ENCODE data around the gene CDH23. TPM values are rescaled to one million over a fixed set of nuclear protein-coding genes. Genes with fewer than 3 reads are reported as not detected.

The CDH23 gene
- total and polyA plus RNA-seq, 9 of the 15 experiments (the other 6 are each of a cell fraction or from before 2014, with no cell fraction given) = 0.18 to 1.2 (median 0.47) TPM

GRCh38 chr10:71797533-71798307 lies 401.0 kb downstream of the CDH23 start (continued):
- TF ChIP-seq BACH1 (tag; IDR thresholded peaks at IDR 0.05) = 0 out of 2 replicates have a peak, but pooled peaks have one; percentile 60
- TF ChIP-seq HDAC1 (IDR thresholded peaks at IDR 0.05) = peak in 1 of 2 experiments; percentile 75; a peak in 2 of 4 replicates
- TF ChIP-seq MAFG (tag; conservative IDR thresholded peaks at IDR 0.05) = no peak
- TF ChIP-seq HLTF (IDR thresholded peaks at IDR 0.05) = 0 out of 2 replicates have a peak, but pooled peaks have one; percentile 29
- no peak for TF ChIP-seq ARID2 (IDR thresholded peaks at IDR 0.05)
- TF ChIP-seq ARNT (IDR thresholded peaks at IDR 0.05) = 0 out of 4 replicates have a peak, but pooled peaks of 1 of the 2 experiments have one; percentile 26
- peak; percentile 63 to 68 for TF ChIP-seq KDM1A (IDR thresholded peaks at IDR 0.05)
- TF ChIP-seq BCLAF1 (IDR thresholded peaks at IDR 0.05; ENCODE audit: borderline replicate concordance in 1 of 2, control insufficient read depth in 1 of 2, low read depth in 2 of 2, low read length in 1 of 2) = 0 out of 4 replicates have a peak, but pooled peaks of 1 of the 2 experiments have one; percentile 36
- TF ChIP-seq ZNF830 (CRISPR knock-in tag; IDR thresholded peaks at IDR 0.05) = no peak
- peak; percentile 95 for TF ChIP-seq TFAP4 (CRISPR knock-in tag; IDR thresholded peaks at IDR 0.05; ENCODE audit: borderline replicate concordance)
- peak; percentile 64; the same call in 1 of the 2 replicates for TF ChIP-seq ATF7 (IDR thresholded peaks at IDR 0.05)
- peak; percentile 54; the same call in 1 of the 2 replicates for TF ChIP-seq ATF3 (IDR thresholded peaks at IDR 0.05)
- no peak for TF ChIP-seq ATF3 (CRISPR knock-in tag; conservative IDR thresholded peaks at IDR 0.05)
- no peak for TF ChIP-seq BRCA1 (IDR thresholded peaks at IDR 0.05)
- no peak for TF ChIP-seq BRCA1 (CRISPR knock-in tag; IDR thresholded peaks at IDR 0.05)
- peak; percentile 89 for TF ChIP-seq ELF4 (CRISPR knock-in tag; IDR thresholded peaks at IDR 0.05)
- no peak for TF ChIP-seq TCF7L2 (IDR thresholded peaks at IDR 0.05; ENCODE audit: low read depth, low read length)
- no peak for TF ChIP-seq GTF2B (IDR thresholded peaks at IDR 0.05; ENCODE audit: extremely low read depth, insufficient read length)
- no peak for TF ChIP-seq KLF1 (tag; IDR thresholded peaks at IDR 0.05)
- peak in 1 of 2 experiments; percentile 68; a peak in 1 of 4 replicates for TF ChIP-seq MNT (conservative IDR thresholded peaks at IDR 0.05)
- peak; percentile 96 for TF ChIP-seq CBFA2T2 (conservative IDR thresholded peaks at IDR 0.05)
